Kidney (tissue), 14 donors: ENCODE results near the gene TNFSF15. TPM values are rescaled to one million over a fixed set of nuclear protein-coding genes. Genes with fewer than 3 reads are reported as not detected.

Source experiments
- DNase-seq, 5 donors: peaks; one replicate each; pipeline ENCODE4 v3.0.0-alpha.2; 2013 to 2020
- FAIRE-seq: peaks from 2 replicates; lab custom pipeline; 2012; peaks lifted over from hg19 to GRCh38; lab: Jason Lieb, UNC
- H3K27ac ChIP-seq, 2 donors: one replicate each; pipeline ENCODE4 v1.7.0; 2013; ENCODE audit warnings: low read depth in 2 of 2, low read length in 2 of 2, inconsistent platforms in 1 of 2
- H3K27me3 ChIP-seq: one replicate; pipeline ENCODE4 v1.7.1; 2013; ENCODE audit warnings: low read length, inconsistent platforms; ENCODE audit not compliant: control insufficient read depth, insufficient read depth
- H3K36me3 ChIP-seq, 3 donors: one replicate each; pipeline versions ENCODE4 v1.7.0 to v1.7.1; 2013; ENCODE audit warnings: low read length in 3 of 3, control low read depth in 1 of 3, inconsistent platforms in 1 of 3; ENCODE audit not compliant: insufficient read depth in 3 of 3, control insufficient read depth in 2 of 3
- H3K4me1 ChIP-seq, 3 donors: one replicate each; pipeline versions ENCODE4 v1.7.0 to v1.7.1; 2013; ENCODE audit warnings: low read length in 3 of 3, inconsistent platforms in 1 of 3, low read depth in 1 of 3; ENCODE audit not compliant: control insufficient read depth in 2 of 3, insufficient read depth in 2 of 3
- H3K4me3 ChIP-seq, 3 donors: one replicate each; pipeline versions ENCODE4 v1.7.0 to v1.8.1; 2013; ENCODE audit warnings: low read length in 3 of 3, control low read depth in 1 of 3, inconsistent platforms in 1 of 3
- H3K9ac ChIP-seq, 3 donors: one replicate each; pipeline versions ENCODE4 v1.7.0 to v1.7.1; 2013; ENCODE audit warnings: low read length in 3 of 3, control low read depth in 1 of 3, inconsistent platforms in 1 of 3
- H3K9me3 ChIP-seq, 3 donors: one replicate each; pipeline versions ENCODE4 v1.7.0 to v1.7.1; 2013; ENCODE audit warnings: low read length in 3 of 3, control low read depth in 1 of 3, inconsistent platforms in 1 of 3; ENCODE audit not compliant: control insufficient read depth in 2 of 3, insufficient read depth in 1 of 3
- intact Hi-C: fragments of 100-400 bp; cut with DNase I; formaldehyde crosslinking; loops from one replicate; pipeline ENCODE4 v1.11.1; 2022
- polyA plus RNA-seq: library from polyadenylated mRNA; stranded (reverse); fragments of 350-450 nt; fragmentation: Illumina TruSeq; extraction: RNeasy Lipid Tissue Mini Kit (QIAGEN cat#74804); gene quantifications from one replicate; pipeline ENCODE4 v1.2.3, GENCODE V29; 2014; ENCODE audit warnings: low read depth, low replicate concordance; ENCODE audit not compliant: insufficient read depth
- total RNA-seq: library from RNA; stranded (reverse); fragmentation: NEBNext Ultra II Directional; extraction: Animal tissue kit (Norgen Biotek cat#: 25700); gene quantifications from one replicate; pipeline ENCODE4 v1.2.1, GENCODE V29; 2021
- TF ChIP-seq, protein P1 (sequence below): IDR thresholded peaks from 3 replicates; pipeline ENCODE4 v1.5.1; 2012; ENCODE audit warnings: mild to moderate bottlenecking, moderate library complexity, borderline replicate concordance; ENCODE audit not compliant: insufficient read depth; ENCODE audit errors: extremely low read depth
- donor health status: control.
- donor health status: control.
- donor health status: control.
- donor health status: control.
- donor health status: control.
- donor health status: DM: yes; HTN: yes; CAD: no.
- donor health status: Normal renal cell carcinoma (clear cell type).

TNFSF15 gene
- total and polyA plus RNA-seq, 2 donors from 2014 or later = 1.4 to 2.3 TPM

DNA sequence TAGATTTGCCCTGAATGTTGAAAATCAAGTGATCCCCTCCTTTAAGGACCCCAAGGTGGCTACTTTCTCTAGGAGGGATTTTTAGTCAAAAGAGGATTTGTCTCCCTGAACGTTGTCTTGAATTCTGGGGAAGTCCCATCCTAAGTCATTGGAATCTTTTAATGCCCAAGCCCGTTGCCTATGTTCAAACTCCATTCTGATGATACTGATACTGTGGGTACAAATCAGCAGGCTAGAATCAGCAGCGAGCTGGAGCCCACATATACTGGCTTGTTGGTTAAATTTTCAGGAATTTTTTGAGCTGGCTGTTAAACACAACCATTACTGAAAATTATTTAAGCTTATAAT lies 22.4 kb upstream of the TNFSF15 start:
- H3K27ac ChIP-seq = no peak overlapping the region
- intact Hi-C loops = no loop called here
- FAIRE-seq = no peak
- no peak overlapping the region for H3K4me3 ChIP-seq
- no peak for DNase-seq
- H3K27me3 ChIP-seq = no peaks in the 10 kb centered on the region
- TF ChIP-seq, protein P1, sequence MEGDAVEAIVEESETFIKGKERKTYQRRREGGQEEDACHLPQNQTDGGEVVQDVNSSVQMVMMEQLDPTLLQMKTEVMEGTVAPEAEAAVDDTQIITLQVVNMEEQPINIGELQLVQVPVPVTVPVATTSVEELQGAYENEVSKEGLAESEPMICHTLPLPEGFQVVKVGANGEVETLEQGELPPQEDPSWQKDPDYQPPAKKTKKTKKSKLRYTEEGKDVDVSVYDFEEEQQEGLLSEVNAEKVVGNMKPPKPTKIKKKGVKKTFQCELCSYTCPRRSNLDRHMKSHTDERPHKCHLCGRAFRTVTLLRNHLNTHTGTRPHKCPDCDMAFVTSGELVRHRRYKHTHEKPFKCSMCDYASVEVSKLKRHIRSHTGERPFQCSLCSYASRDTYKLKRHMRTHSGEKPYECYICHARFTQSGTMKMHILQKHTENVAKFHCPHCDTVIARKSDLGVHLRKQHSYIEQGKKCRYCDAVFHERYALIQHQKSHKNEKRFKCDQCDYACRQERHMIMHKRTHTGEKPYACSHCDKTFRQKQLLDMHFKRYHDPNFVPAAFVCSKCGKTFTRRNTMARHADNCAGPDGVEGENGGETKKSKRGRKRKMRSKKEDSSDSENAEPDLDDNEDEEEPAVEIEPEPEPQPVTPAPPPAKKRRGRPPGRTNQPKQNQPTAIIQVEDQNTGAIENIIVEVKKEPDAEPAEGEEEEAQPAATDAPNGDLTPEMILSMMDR = no peak
- H3K9ac ChIP-seq = no peak overlapping the region
- H3K9me3 ChIP-seq = no peaks in the 10 kb centered on the region
- no peaks in the 10 kb centered on the region for H3K4me1 ChIP-seq
- no peaks in the 10 kb centered on the region for H3K36me3 ChIP-seq

DNA sequence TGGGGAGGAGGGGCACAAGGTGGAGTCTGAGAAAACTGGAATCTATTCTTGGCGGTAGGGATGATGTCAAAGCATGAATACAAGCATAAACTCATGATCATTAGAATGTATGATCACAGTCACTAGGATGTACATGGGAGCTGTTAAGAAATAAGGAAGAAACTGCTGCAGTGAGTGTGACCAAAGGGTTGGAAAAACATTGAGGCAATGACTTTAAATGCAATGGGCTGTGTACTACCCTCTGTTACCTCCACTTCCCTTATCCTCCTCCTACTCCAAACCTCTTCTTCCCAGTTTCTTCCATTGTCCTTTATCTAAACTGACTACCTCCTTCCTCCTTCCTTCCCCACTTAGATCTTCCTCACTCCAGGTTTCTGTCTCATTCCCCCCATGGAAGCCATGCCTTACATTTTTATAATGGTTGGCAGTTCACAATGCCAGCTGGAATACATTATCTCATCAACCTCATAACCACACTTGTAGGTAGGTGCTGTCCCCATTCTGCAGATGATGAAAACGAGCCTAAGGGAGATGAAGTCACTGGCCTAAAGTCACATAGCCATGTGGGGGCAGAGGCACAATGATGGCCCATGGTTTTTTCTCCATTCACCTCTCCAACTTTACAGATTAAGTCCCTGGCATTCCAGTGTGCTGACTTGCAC lies 21.9 kb upstream of the TNFSF15 start:
- FAIRE-seq = no peak
- no peak for DNase-seq
- TF ChIP-seq, protein P1 = no peak

DNA sequence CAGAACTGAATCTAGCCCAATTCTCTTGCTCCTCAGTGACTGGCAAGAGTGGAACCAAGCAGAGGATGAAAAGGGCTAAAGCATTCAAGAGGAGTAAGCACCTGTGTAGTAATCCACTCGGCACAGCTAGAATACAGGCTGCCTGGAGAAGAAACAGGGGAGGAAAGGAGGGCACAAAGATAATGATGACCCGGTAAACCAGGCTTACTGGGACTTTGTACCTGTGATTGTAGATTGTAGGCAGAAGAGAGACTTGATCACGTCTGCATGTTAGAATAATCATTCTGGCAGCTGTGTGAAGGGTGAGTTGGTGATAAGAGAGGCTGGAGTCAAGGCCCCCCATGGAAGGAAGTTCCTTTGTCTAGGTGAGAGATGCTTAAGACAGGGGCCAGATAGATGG lies 20.6 kb upstream of the TNFSF15 start:
- no peaks in the 10 kb centered on the region for H3K9me3 ChIP-seq
- no peaks in the 10 kb centered on the region for H3K4me1 ChIP-seq
- FAIRE-seq (no peak), DNase-seq (no peak)
- no peak overlapping the region for H3K4me3 ChIP-seq
- H3K27me3 ChIP-seq = no peaks in the 10 kb centered on the region
- TF ChIP-seq, protein P1 = no peak
- no peak overlapping the region for H3K9ac ChIP-seq
- intact Hi-C loops = no loop called here
- H3K27ac ChIP-seq = no peak overlapping the region
- H3K36me3 ChIP-seq = no peaks in the 10 kb centered on the region

More for the DNA sequence above, 21.9 kb upstream of the TNFSF15 start:
- intact Hi-C loops = no loop called here
- Histone ChIP-seq H3K9me3 (no peaks in the 10 kb centered on the region), H3K4me3 (no peak overlapping the region), H3K27ac (no peak overlapping the region), H3K9ac (no peak overlapping the region), H3K36me3 (no peaks in the 10 kb centered on the region), H3K4me1 (no peaks in the 10 kb centered on the region), H3K27me3 (no peaks in the 10 kb centered on the region)
